Lung (tissue), 12 donors: ENCODE data around the gene SLC25A17. TPM values are rescaled to one million over a fixed set of nuclear protein-coding genes. Genes with fewer than 3 reads are reported as not detected.

ENCODE experiments used
- ATAC-seq: fragments of 200-7000 bp; cut with Tn5 transposase; one replicate; pipeline ENCODE4 v1.9.1; 2020; ENCODE audit warnings: moderate number of reproducible peaks; ENCODE audit not compliant: insufficient read depth, low FRiP score
- DNase-seq, 3 donors: peaks; one replicate each; pipeline ENCODE4 v3.0.0-alpha.2; 2013 to 2017
- H3K27ac ChIP-seq, 2 donors: one replicate each; pipeline ENCODE4 v1.5.1; 2013; ENCODE audit warnings: mild to moderate bottlenecking in 2 of 2, moderate library complexity in 2 of 2, control low read depth in 1 of 2, inconsistent platforms in 1 of 2, low read depth in 1 of 2, low read length in 1 of 2
- H3K27me3 ChIP-seq, 3 donors: one replicate each; pipeline ENCODE4 v1.5.1; 2013; ENCODE audit warnings: low read length in 2 of 3; ENCODE audit not compliant: control insufficient read depth in 3 of 3, insufficient read depth in 3 of 3
- H3K36me3 ChIP-seq, 4 donors: one replicate each; pipeline ENCODE4 v1.5.1; 2013; ENCODE audit warnings: low read length in 4 of 4, mild to moderate bottlenecking in 1 of 4, moderate library complexity in 1 of 4; ENCODE audit not compliant: control insufficient read depth in 4 of 4, insufficient read depth in 4 of 4
- H3K4me1 ChIP-seq, 5 donors: one replicate each; pipeline ENCODE4 v1.5.1; 2013; ENCODE audit warnings: low read length in 5 of 5, mild to moderate bottlenecking in 2 of 5, moderate library complexity in 1 of 5; ENCODE audit not compliant: control insufficient read depth in 5 of 5, insufficient read depth in 5 of 5
- H3K4me3 ChIP-seq: one replicate; pipeline ENCODE4 v1.5.1; 2013; ENCODE audit warnings: mild to moderate bottlenecking, control low read depth, moderate library complexity
- H3K9ac ChIP-seq, 2 donors: one replicate each; pipeline ENCODE4 v1.5.1; 2013; ENCODE audit warnings: low read length in 2 of 2, control low read depth in 1 of 2; ENCODE audit not compliant: insufficient read depth in 1 of 2
- H3K9me3 ChIP-seq, 4 donors: one replicate each; pipeline ENCODE4 v1.5.1; 2013; ENCODE audit warnings: low read length in 3 of 4, mild to moderate bottlenecking in 1 of 4, moderate library complexity in 1 of 4; ENCODE audit not compliant: control insufficient read depth in 4 of 4, insufficient read depth in 3 of 4
- CTCF ChIP-seq: IDR thresholded peaks from 2 replicates; pipeline ENCODE4 v1.5.1; 2012; ENCODE audit warnings: mild to moderate bottlenecking; ENCODE audit errors: control extremely low read depth, extremely low read depth
- WGBS, 2 donors: extraction: QIAGEN DNeasy Blood & Tissue Kit; methylation state at CpG; one replicate each; pipeline ENCODE4 v1.1.7; 2013; 5-methylcytosine and 5-hydroxymethylcytosine counted together
- polyA plus RNA-seq, 2 donors: library from polyadenylated mRNA; stranded (reverse); fragments of 200-250 nt; gene quantifications; one replicate each; pipeline ENCODE4 v1.2.1, GENCODE V29; 2013
- total RNA-seq, 2 donors: library from RNA; depleted of rRNA in 1 of 2; stranded (reverse); fragments of >200 nt in 1 of 2; gene quantifications; one replicate each; pipeline ENCODE4 v1.2.1, GENCODE V29; 2014 to 2021
- donor health status: control.
- donor health status: control.
- donor health status: Bipolar disorder and iron deficiency.
- donor health status: healthy.
- donor health status: DM: yes; HTN: yes; CAD: no.

The SLC25A17 gene
- total and polyA plus RNA-seq, 4 donors, result 13.7 to 17.4 (median 15.5) TPM

- ATAC-seq, result no peak
- DNase-seq, result no peak
Observed at GRCh38 chr22:40808018-40808841, 10.9 kb downstream of the SLC25A17 start.

GRCh38 chr22:40806711-40807110 is 12.4 kb downstream of the SLC25A17 start:
- H3K27me3 ChIP-seq, result no peaks in the 10 kb centered on the region
- DNase-seq, result no peak
- no peak for ATAC-seq
- peaks cover 0 to 2% (median 0%) of the 10 kb centered on the region in 4 donors for H3K36me3 ChIP-seq
- no peaks in the 10 kb centered on the region for H3K9me3 ChIP-seq
- no peak overlapping the region for H3K27ac ChIP-seq
- no peak overlapping the region for H3K9ac ChIP-seq
- TF ChIP-seq CTCF, result no peak
- 86 to 92% methylated on average over 3 of the region's 3 CpGs for WGBS, 2 donors
- H3K4me3 ChIP-seq, result no peak overlapping the region
- peaks cover 0 to 12% (median 2%) of the 10 kb centered on the region in 5 donors for H3K4me1 ChIP-seq

More at GRCh38 chr22:40808018-40808841, 10.9 kb downstream of the SLC25A17 start:
- TF ChIP-seq CTCF, result no peak
- Histone ChIP-seq H3K27me3 (no peaks in the 10 kb centered on the region), H3K4me1 (peaks cover 0 to 12% (median 2%) of the 10 kb centered on the region in 5 donors), H3K4me3 (no peak overlapping the region), H3K9me3 (no peaks in the 10 kb centered on the region), H3K9ac (no peak overlapping the region), H3K27ac (no peak overlapping the region), H3K36me3 (peaks cover 0 to 4% (median 0%) of the 10 kb centered on the region in 4 donors)
- 55 to 71% methylated on average over 6 of the region's 6 CpGs for WGBS, 2 donors

GRCh38 chr22:40805699-40806203 is 13.4 kb downstream of the SLC25A17 start:
- H3K27me3 ChIP-seq, result no peaks in the 10 kb centered on the region
- no peaks in the 10 kb centered on the region for H3K9me3 ChIP-seq
- peaks cover 0 to 2% (median 0%) of the 10 kb centered on the region in 4 donors for H3K36me3 ChIP-seq
- no peak overlapping the region for H3K4me3 ChIP-seq
- DNase-seq (no peak), ATAC-seq (no peak)
- WGBS, 2 donors, result 95 to 96% methylated on average over 3 of the region's 3 CpGs
- H3K9ac ChIP-seq, result no peak overlapping the region
- no peak overlapping the region for H3K27ac ChIP-seq
- peaks cover 0 to 12% (median 0%) of the 10 kb centered on the region in 5 donors for H3K4me1 ChIP-seq
- TF ChIP-seq CTCF, result no peak
